NCI-H1105 treated with DMSO at 0.1 percent for 48 hours (cell line): Measurements from ENCODE around the gene FUT8.

Experiments used
- DNase-seq: peaks from one replicate; lab custom pipeline; 2025; lab: John Stamatoyannopoulos, UW

FUT8 gene

DNA sequence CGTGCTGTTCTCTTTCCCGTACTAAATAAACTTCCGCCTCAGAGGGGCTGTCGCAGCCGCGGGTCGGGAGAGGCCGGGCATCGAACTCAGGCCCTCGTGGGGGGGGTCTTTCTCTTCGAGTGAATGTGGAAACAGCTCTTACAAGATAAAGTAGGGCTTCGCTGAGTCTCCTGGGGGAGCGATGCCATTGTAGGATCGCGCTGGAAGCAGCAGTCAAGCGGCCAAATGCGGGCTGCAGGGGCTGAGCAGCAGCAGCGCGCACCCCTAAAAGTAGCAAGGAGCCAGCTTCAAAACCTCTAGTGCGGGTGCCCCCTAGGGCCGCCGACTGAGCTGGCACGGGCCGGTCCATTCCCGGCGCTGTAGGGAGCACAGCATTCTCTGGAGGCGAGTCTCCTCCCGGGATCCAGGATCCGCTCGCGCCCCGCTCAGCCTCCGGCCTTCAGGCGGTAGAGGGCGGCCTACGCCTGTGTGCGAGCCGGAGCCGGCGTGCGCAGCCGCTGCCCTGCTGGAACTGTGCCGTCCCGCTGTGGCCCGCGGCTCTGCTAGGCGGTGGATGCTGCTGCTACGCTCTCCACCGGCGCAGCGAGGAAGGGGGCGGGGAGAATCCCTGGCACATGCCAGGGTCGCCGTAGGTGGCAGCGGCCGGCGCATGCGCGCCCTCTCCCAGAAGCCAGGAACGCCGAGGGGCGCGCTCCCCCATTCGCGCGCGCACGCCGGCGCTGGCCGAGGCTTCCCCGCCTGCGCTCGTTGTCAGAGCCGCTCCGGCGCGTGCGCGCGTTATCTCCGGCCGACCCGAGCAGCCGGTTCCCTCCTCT, at the start of gene FUT8:
Gene FUT8, plus strand, starts transcription at position 699 of the 815 bp plus-strand sequence. CDS start 148,834 bp downstream, outside the sequence.
- DNase-seq = peak; percentile 96

DNA sequence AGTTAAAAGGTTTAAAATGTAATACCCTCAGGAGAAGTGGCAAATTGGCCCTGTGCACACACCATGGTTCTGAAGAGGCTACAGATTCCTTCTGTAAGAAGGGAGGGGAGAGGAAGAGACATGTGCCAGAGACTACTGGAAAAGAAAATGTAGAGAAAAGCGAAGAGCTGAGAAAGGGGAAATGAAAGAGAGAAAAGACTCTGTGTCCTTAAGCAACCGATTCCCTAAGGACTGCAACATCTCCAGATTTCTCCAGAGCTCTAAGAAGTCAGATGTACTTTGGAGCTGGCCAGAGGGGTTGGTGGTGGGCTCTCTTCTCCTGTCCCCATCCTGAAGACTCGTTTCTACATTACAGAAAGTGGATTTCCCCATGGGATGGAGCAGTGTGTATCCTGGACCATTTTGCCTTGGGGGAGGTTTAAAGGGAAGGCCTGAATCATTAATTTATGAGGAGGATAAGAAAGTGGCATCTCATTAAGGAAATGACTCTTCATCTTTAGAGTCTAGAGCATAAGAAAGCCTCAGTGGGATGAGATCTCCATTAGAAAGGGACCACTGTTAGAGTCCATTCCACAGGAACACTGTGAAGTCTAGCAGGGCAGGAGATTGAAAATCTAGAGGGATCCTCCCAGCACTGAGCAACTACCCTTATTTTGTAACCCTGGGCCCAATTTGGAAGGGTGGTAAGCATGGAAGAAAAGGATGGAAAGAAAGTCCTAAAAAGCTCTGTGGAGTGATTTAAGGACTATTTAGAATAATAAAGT, 45.5 kb upstream of the FUT8 start:
- no peak for DNase-seq

GRCh38 chr14:65369560-65369959, 43.0 kb upstream of the FUT8 start:
- no peak for DNase-seq

- no peak for DNase-seq
These were observed 41.7 kb upstream of the FUT8 start for GRCh38 chr14:65370801-65371248.

DNA sequence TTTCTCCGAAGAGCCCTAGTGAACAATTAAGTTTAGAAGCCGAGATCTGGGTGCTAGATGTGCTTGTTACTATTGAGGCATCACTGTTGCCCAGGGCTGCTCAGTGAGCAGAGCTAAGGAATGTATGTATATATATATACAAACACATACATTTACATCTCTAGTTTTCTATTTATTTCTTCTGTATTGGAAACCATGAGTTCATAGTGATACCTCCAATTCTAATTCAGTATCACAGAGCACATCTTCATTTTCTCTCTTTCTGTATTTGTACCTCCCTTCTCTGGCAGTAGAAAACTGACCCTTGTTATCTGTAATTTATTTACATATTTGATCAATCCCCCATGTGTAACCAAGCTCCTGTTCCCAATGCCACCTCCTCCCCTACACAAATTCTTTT, 40.7 kb upstream of the FUT8 start:
- DNase-seq = no peak

GRCh38 chr14:65373016-65373670, 39.4 kb upstream of the FUT8 start:
- peak; percentile 71 for DNase-seq

DNA sequence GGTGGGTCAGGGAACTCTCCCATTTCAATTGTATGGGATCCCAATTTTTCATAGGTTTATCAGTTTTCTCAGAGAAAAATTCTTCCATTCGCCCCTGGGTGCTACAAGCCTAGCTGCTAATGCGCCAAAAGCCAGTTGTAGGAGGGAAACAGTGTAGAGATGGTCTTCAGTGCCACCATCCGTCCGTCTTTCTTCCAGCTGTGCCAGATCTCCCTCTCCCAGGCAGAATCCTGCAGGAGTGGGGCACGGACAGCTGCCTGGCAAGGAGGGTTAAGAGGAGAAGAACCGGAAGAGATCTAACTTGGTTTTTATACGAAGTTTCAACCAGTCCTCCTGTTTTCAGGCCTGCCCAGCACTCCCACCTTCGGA, 38.9 kb upstream of the FUT8 start:
- peak; percentile 71 for DNase-seq

- DNase-seq = no peak
These were observed 35.0 kb upstream of the FUT8 start for GRCh38 chr14:65377576-65377975.

DNA sequence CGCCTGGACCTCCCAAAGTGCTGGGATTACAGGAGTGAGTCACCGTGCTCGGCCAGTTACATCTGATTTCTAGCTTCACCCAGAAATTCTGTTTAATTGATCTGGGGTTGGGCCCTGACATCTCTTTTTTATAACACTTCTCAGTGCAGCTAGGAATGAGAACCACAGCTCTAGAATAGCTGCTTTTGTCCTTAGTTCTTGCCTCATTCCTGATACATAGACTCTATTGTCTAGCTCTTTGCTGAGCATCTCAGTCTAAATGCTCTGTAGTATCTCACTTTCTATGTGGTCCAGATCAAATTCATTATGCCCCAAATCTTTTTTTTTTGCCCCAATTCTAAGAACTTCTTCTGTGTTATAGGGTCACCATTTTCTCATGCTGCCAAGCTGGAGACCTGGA, 29.9 kb upstream of the FUT8 start:
- no peak for DNase-seq

- DNase-seq = no peak
These were observed 25.4 kb upstream of the FUT8 start for GRCh38 chr14:65387171-65387570.

DNA sequence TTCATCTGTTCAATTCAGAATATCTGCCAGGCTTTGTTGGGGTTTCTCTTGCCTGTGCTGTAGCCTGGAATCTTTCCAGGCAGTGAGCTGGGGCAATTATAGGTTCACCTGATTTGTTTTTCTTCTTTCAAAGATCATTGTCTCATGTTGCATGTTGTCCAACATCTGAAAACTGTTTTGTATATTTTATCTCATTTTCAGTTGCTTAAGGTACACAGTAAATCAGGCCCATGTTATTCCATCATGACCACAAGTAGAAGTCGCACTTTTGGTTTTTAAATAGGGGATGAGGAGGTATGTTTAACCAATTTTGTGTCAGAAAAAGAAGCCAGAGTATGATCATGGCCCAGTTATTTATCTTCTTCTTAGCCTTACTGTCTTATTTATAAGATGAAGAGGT, 24.9 kb upstream of the FUT8 start:
- DNase-seq = peak; percentile 65

GRCh38 chr14:65392296-65392695, 20.2 kb upstream of the FUT8 start:
- DNase-seq = no peak

DNA sequence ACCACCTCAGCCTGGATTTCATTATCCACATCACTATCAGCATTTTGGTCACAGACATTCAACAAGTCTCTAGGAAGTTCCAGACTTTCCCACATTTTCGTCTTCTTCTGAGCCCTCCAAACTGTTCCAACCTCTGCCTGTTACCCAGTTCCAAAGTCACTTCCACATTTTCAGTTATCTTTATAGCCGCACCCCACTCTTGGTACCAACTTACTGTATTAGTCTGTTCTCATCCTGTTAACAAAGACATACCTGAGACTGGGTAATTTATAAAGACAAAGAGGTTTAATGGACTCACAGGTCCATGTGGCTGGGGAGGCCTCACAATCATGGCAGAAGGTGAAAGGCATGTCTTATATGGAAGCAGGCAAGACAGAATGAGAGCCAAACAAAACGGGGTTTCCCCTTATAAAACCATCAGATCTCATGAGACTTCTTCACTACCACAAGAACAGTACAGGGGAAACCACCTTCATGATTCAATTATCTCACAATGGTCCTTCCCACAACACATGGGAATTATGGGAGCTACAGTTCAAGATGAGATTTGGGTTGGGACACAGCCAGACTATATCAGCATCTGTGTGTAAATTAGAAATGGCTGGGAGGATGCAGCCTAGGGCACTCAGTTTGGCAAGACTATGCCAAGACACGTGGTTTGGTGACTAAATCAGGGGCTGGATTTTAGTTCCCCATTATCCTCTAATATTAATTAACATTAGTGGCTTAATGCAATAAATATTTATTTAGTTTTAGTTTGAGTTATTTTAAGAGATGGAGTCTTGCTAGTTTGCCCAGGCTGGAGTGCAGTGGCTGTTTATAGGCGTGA, 16.2 kb upstream of the FUT8 start:
- no peak for DNase-seq

- DNase-seq = no peak
These were observed 9.3 kb upstream of the FUT8 start for GRCh38 chr14:65403231-65403630.

DNA sequence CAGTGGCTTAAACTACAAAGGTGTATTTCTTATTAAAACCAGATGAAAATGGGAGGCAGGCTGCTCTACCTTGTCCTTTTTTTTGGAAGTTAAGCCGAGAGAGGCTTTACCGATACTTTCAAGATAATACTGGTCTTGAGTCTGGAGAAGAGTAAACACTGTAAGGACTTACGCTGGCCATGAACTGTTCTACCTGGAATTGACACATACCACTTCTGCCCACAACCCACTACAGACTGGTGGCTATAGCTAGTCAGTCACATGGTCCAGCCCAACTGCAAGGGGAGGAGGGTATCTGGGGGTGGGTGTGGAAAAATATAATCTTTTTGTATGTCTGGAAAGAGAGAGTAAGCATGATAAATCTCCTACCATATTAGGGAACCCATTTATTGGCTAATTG, 4.4 kb upstream of the FUT8 start:
- DNase-seq = no peak

DNA sequence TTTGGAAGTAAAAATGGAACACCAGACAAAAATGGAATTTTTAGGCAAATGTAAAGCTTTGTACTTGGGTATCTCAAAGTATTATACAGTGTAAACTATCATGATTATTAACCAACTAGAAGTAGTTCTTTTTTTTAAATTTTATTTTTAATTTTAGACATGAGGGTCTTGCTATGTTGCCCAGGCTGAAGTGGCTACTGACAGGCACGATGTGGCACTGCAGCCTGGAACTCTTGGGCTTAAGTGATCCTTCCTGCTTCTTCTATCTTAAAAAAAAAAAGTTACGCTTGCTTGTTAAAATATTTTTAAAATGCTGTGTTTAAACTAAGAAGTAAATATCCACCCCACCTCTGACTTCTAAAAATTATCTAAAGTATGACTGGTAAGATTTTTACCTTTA, 1.9 kb upstream of the FUT8 start:
- no peak for DNase-seq

DNA sequence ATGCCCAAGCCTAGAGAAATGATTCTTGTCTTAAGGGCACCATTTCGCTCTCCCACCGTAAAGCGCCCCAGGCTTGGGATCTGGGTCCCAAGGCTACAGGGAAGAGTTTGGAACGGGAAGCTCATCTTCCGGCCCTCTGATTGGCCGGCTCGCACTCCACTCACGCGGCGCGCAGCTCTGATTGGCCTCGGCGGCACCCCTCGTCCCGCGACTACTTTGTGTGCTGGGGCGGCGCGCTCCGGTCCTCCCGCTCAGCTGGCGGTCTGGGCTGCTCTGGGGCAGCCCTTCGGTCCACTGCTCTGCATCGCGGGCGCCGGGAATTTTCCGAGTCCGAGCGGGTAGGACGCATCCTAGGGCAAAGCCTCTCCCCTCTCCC, 886 bp upstream of the FUT8 start:
- DNase-seq = peak; percentile 90

DNA sequence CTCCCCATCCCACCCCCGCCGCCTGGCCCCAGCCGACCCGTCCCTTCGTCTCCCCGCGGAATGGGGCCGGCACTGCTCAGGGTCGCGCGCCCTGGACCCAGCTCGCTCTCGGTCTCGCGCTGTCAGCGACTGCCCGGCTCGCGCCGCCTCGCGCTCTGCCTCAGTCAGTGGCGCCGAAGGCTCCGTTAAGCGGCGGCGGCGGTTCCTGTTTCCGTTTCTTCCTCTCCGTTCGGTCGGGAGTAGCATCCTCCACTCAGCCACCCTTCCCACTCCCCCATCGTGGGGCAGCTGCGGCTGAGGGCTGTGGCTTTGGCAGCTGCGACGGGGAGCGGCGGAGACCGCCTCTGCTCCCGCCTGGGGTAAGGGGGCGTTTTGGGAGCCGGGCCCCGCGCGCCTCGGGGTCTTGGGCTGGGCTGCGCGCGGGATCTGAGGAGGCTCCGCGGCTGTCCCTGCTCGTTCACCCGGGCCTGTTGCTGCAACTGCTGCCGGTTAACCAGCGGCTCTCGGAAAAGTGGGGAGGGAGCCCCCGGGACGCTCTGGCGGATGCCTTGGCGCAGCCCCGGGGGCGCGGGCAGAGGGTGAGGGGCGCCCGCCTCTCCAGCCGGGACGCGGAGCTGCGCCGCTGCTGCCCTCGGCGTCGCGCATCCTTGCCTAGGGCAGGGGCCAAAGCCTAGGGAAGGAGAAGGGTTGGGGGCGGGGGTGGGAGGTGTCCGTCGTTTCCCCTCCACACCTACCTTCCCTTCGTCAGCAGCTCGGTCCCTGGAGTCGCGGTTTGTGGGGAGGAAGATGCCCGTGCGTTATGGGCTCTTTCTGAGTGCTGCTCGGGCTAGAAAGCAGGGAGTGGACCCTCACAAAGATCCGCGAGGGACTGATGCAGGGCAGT, 567 bp downstream of the FUT8 start:
- DNase-seq = peak; percentile 78

- no peak for DNase-seq
These were observed 1.2 kb downstream of the FUT8 start for GRCh38 chr14:65413739-65414045.

GRCh38 chr14:65414961-65415589, 2.5 kb downstream of the FUT8 start:
- DNase-seq = peak; percentile 35

DNA sequence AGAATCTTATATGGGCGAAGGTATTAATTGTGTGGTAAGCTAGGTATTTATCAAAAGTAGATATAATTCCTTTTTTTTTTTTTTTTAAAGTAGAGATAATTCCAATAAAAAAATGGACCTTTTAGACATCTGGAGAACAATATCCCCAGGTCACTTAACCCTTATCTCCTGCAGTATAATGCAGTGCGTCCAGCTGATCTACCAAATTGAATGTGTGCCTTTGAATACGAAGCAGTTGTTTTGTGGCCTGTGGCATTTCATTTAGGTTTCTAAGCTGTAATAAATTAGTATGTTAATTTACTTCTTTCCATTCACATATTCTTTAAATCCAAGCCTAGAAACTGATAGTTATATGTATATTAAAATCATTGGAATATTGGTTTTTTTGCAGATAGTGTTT, 3.1 kb downstream of the FUT8 start:
- DNase-seq = no peak
